NCI-H2196 treated with DMSO at 0.1 percent for 48 hours (cell line): ENCODE results near the gene DYNLL2.
"Not testable (repeated sequence)": the region's sequence is repeated elsewhere in the genome, so short reads cannot be mapped to it uniquely, and the experiment has no call there.

Source experiments
- DNase-seq: peaks from one replicate; lab custom pipeline; 2025; ENCODE audit not compliant: unreplicated experiment; lab: John Stamatoyannopoulos, UW

The DYNLL2 gene

GRCh38 chr17:58072862-58073261 is 10.4 kb upstream of the DYNLL2 start:
- no peak for DNase-seq

GRCh38 chr17:58073266-58073665 is 10.0 kb upstream of the DYNLL2 start:
- not testable (repeated sequence) for DNase-seq

GRCh38 chr17:58074406-58074805 is 8.8 kb upstream of the DYNLL2 start:
- not testable (repeated sequence) for DNase-seq

GRCh38 chr17:58079300-58080033 is 3.8 kb upstream of the DYNLL2 start:
- no peak for DNase-seq

- DNase-seq: no peak
Observed at GRCh38 chr17:58081646-58082340, 1.4 kb upstream of the DYNLL2 start.

- DNase-seq: no peak
Observed at GRCh38 chr17:58082341-58082869, 814 bp upstream of the DYNLL2 start.

- DNase-seq: no peak
Observed at GRCh38 chr17:58083491-58084316, 485 bp downstream of the DYNLL2 start.

- peak; percentile 31 for DNase-seq
Observed at GRCh38 chr17:58084317-58084981, 1.2 kb downstream of the DYNLL2 start.

- DNase-seq: no peak
Observed at GRCh38 chr17:58085039-58085715, 2.0 kb downstream of the DYNLL2 start.

GRCh38 chr17:58086953-58087352 is 3.7 kb downstream of the DYNLL2 start:
- DNase-seq: no peak

GRCh38 chr17:58088624-58089023 is 5.4 kb downstream of the DYNLL2 start:
- DNase-seq: no peak

GRCh38 chr17:58089111-58089510 is 5.9 kb downstream of the DYNLL2 start:
- DNase-seq: no peak

GRCh38 chr17:58091024-58091567 is 7.9 kb downstream of the DYNLL2 start:
- no peak for DNase-seq

GRCh38 chr17:58092101-58092796 is 9.0 kb downstream of the DYNLL2 start:
- no peak for DNase-seq

GRCh38 chr17:58092797-58093385 is 9.7 kb downstream of the DYNLL2 start:
- no peak for DNase-seq

GRCh38 chr17:58094118-58094517 is 10.9 kb downstream of the DYNLL2 start:
- DNase-seq: no peak

- DNase-seq: no peak
Observed at GRCh38 chr17:58096892-58097291, 13.7 kb downstream of the DYNLL2 start.

GRCh38 chr17:58097384-58098088 is 14.3 kb downstream of the DYNLL2 start:
- no peak for DNase-seq
